ENCODE measurements around the gene ENTPD5.

The ENTPD5 gene

GRCh38 chr14:73909681-73910080, 109.4 kb downstream of the ENTPD5 start:
- no peak for TF ChIP-seq CTCF (conservative IDR thresholded peaks at IDR 0.05)
- no peak overlapping the region for H3K27ac ChIP-seq

Measured in VCaP (cell line).